HG03342 (cell line): ENCODE measurements around the gene RNF10.
A peak's percentile ranks its signal among the peaks of the same experiment; 100 is the strongest.
"Not testable (repeated sequence)": the region's sequence is repeated elsewhere in the genome, so short reads cannot be mapped to it uniquely, and the experiment has no call there.

Experiments
- ATAC-seq: cut with Tn5 transposase; IDR thresholded peaks from one replicate; pipeline ENCODE4 v1.9.1; 2021; ENCODE audit warnings: mild to moderate bottlenecking, moderate library complexity; ENCODE audit not compliant: unreplicated experiment

RNF10 gene

DNA sequence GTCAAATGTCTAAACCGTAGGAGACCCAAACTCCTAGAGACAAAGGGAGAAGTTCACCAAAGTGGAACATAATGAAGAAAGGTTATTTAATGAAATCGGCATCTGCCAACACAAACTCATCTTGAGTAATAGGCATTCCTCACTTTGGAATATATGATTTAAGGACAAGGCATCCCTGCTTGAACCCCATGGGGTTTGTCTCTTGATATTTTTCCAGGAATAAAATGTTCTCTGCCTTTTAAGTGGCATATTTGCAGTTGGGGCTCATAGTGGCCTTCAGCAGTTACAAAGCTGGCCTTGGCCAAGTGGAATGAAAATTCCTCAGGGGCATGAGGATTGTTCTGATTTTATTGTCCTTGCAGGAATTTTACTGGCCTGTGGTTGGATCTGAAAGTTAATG is 40.0 kb downstream of the RNF10 start:
- ATAC-seq, result no peak

- ATAC-seq, result no peak
Measured at GRCh38 chr12:120579179-120579578, 45.0 kb downstream of the RNF10 start.

DNA sequence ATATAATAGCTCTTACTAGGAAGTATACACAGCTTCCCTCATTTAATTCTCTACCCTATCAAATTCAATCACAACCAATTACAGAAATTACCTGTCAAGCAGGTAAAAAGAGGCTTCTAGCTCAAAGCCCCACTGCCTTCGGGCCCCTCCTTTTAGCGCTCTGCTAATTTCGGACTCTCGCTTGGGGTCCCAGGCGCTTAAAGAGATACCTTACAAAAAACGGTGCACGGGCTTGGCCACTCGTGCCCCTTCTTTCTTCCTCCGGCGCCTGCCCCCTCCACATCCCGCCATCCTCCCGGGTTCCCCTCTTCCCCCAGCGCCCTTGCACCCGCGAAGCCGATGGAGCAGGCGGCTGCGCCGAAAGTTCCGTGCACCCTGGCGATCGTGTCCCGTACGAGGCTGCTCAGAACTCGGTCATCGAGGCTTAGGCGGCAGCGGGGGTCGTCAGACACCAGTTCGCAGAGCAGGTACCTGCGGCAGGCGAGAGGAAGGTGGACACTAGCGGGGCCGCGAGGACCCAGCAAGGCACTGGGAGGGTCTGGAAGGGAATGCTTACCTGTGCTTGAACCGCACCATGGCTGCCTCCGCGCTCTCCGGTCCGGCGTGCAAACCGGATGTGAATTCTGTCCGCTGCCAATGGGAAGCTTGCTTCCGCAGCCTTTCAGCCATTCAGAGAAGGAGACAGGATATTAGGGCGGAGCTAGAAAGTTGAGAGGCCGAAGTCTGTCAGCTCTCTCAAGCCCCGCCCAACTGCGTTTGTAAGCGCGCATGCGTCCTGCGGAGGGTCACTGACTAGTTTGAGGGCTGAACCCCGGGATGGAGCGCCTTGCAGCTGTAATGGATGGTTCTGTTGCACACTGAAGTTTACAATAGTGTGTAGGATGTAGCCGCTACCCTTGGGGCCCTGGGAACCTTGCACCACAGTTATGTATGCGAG is 46.9 kb downstream of the RNF10 start, which contains the start of gene POP5:
Gene POP5 (minus strand): TSS at position 616 of the 937 bp plus-strand sequence. CDS start 40 bp downstream, at position 576.
- peak; percentile 88 for ATAC-seq

DNA sequence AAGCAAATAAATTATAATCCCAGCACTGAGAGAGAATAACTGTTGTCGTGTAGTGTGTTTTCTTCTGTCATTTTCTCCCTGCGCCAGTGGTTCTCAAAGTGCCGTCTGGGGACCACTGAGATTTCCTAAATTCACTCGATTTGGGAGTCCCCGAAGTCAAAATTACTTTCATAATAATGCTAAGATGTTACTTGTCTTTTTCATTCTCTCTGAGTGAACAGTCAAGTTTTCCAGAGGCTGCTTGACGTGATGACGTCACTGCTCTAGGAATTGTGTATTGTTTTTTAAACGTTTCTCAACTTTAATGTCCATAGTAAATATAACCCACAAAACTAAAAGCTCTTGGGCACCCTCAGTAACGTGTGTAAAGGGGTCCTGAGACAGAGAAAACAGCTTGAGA is 47.8 kb downstream of the RNF10 start:
- ATAC-seq, result no peak

GRCh38 chr12:120583478-120584030 is 49.4 kb downstream of the RNF10 start:
- no peak for ATAC-seq

GRCh38 chr12:120584343-120585149 is 50.4 kb downstream of the RNF10 start:
- ATAC-seq, result no peak

GRCh38 chr12:120586206-120586605 is 52.0 kb downstream of the RNF10 start:
- no peak for ATAC-seq

GRCh38 chr12:120586860-120587259 is 52.7 kb downstream of the RNF10 start:
- ATAC-seq, result no peak

DNA sequence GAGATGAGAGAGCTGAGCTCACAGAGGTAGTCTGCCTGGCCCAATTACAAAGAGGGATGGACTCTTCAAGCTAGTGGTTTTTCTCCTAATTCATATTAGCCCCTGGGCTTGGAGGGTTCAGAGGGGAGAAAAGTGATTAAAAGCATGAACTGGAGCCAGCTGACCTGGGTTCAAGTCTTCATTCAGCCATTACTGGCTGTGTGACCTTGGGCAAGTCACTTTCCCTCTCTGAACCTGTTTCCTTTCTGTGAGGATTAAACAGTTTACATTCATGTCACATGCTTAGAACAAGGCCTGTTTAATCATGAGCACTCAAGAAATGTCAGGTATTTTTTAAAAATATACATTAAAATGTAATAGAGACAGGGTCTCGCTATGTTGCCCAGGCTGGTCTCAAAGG is 54.2 kb downstream of the RNF10 start:
- no peak for ATAC-seq

DNA sequence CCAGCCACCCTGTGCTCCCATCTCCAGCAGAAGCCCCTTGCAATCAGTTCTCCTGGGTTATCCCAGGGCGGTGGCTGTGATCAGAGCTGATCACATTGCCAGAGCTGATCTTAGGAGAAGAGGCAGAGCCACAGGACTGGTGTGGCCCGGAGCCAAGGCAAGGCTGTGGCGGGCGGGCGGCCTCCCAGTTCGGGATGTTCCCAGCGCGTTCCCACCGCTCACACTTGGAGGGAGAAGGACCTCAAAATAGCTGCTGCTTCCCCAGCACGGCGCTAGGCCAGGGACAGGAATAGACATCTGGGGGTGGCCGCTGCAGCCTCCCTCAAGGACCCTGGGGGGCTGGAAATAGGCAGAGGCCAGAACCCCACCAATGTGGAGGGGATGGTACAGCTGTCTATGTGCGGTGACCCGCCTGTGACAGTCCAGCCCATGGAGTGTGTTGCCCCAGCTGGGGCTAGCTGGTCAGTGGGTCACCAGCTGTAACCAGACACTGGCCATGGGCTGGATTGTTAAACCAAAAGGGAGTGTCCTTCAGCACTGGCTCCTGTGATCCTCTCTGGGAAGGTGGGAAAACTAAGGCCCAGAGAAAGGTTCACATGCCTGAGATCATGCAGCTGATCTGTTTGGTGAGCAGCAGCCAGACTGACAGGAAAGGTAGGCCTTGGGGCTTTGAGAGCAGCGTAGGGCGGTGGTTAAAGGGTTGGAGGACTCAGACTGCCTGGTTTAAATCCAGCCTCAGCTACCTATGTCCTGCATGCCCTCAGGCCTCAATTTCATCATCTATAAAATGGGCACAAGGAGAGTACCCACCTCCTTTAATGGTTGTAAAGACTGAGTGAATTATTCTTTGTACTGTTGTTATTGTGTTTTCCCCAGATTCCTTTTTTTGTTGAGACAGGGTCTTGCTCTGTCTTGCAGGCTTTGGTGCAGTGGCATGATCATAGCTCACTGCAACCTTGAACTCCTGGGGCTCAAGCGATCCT is 55.1 kb downstream of the RNF10 start:
- no peak for ATAC-seq

DNA sequence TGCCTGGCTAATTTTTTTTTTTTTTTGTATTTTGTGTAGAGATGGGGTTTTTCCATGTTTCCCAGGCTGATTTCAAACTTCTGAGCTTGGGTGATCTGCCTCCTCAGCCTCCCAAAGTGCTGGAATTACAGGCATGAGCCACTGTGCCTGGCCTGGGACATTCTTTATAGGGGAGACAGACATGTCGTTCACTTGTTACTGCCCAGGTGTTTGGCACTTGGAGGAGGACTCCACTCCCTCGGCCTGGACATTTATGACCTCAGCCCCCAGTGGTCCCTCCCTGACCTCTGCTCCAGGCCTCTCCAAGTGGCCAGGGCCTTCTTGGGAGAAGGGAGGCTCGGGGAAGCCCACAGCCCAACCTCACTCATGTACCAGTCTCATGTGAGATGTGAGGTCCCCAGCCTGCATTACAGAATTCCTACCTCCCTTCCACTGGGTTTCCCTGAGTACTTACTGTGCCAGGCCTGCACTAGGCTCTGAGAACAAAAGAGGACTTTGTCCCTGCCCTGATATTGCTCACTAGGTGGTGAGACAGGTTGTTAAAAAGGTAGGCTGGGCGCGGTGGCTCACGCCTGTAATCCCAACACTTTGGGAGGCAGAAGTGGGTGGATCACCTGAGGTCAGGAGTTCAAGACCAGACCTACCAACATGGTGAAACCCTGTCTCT is 56.7 kb downstream of the RNF10 start:
- no peak for ATAC-seq

GRCh38 chr12:120592121-120593049 is 58.2 kb downstream of the RNF10 start:
- no peak for ATAC-seq

- ATAC-seq, result no peak
Measured at GRCh38 chr12:120596901-120597300, 62.7 kb downstream of the RNF10 start.

- no peak for ATAC-seq
Measured at GRCh38 chr12:120597861-120598260, 63.7 kb downstream of the RNF10 start.

DNA sequence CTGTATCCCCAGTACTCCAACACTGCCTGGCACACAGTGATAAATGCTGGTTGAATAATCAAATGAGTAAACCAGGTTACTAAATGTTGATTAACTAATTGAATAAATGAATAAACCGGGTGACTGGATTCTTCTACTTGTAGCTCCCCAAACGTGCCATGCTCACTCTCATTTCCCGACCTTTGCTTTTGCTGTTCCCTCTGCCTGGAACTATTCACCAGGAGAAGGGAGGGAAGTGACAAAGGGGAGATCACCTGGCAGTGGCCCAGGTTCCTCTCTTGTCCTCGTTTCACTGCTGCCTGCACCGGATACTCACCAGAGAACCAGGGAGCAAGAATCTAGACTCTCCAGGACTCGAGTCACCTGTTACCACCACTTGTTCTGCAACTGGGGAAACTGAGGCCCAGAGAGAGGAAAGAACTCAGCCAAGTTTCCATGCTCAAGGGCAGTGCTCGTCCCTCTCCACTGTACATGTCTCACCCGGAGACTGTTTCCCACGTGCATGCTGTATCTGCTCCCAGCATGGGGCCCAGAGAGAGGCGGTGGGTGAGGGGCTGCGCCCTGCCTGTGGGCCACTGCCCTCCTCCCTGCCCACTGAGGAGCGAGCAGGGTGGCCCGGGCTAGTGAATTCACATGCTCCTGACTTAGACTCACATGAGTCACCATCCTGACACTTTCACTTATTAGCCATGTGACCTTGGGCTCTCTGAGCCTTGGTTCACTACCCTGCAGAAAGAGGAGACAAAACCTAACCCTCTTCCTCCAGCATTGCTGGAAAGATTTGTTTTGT is 64.7 kb downstream of the RNF10 start:
- ATAC-seq, result no peak

DNA sequence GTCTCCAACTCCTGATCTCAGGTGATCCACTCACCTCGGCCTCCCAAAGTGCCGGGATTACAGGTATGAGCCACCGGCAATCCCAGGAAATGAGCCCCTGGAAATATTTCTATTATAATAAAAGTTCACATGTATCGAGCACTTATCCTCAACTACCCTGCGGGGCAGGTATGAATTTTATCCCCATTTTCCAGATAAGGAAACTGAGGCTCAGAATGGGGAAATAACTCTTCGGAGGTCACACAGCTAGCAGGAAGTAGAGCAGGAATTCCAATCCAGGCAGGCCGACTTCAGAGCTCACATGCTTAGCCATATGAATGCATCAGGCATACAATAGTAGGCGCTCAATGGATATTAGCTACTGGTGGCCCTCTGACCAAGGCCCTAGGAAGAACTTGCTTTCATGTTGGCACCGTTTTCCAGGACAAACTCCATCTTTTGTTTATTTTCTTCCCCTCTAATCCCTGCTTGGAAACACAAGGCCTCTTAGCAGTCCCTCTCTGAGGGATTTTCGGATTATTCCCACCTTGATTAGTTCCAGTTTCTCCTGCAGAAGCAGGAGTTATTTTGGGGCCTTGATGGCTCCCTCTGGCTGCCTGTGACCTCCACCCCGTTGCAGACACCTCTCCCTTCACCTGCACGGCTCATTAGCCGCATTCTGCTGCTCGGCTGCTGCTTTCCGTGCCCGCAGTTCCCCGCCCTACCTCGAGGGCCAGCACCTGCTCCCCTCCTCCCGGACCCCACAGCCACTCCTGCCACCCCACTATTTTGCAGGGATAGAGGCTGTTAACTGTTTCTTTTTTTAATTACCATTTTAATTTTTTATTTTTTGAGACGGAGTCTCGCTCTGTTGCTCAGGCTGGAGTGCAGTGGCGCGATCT is 65.8 kb downstream of the RNF10 start:
- ATAC-seq, result no peak

DNA sequence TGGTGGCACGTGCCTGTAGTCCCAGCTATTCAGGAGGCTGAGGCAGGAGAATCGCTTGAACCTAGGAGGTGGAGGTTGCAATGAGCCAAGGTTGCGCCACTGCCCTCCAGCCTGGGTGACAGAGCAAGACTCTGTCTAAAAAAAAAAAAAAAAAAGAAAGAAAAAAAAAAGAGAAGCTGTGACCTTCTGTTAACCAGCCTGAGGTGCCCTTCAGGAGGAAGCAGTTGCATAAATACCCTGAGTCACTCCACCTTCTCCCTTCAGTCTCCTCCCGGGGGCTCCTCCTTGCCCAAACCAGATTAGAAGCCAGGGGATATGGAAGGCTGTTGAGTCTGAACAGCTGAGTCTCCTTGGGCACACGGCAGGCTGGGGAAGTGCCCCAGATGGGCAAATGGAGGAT is 68.3 kb downstream of the RNF10 start:
- ATAC-seq, result not testable (repeated sequence)
